ENCODE data around the gene SLC12A4. TPM values are rescaled to one million over a fixed set of nuclear protein-coding genes. Genes with fewer than 3 reads are reported as not detected.
"Not testable (repeated sequence)": the region's sequence is repeated elsewhere in the genome, so short reads cannot be mapped to it uniquely, and the experiment has no call there.

SLC12A4 gene
- total RNA-seq, 1 experiment from 2014 or later = 14.1 TPM

- no peak for DNase-seq (ENCODE audit: low spot score)
These were observed 19.2 kb upstream of the SLC12A4 start for GRCh38 chr16:67987460-67988160.

- DNase-seq (ENCODE audit: low spot score) = no peak
These were observed 18.5 kb upstream of the SLC12A4 start for GRCh38 chr16:67986949-67987348.

- DNase-seq (ENCODE audit: low spot score) = no peak
These were observed 13.7 kb upstream of the SLC12A4 start for GRCh38 chr16:67982011-67982696.

- no peak for DNase-seq (ENCODE audit: low spot score)
These were observed 11.7 kb upstream of the SLC12A4 start, which contains the start of gene DPEP3 for GRCh38 chr16:67979955-67980678. Gene DPEP3 (minus strand): TSS chr16:67980499. CDS start chr16:67980380, 119 bp downstream.

GRCh38 chr16:67977469-67978227 is 9.2 kb upstream of the SLC12A4 start:
- DNase-seq (ENCODE audit: low spot score) = no peak

GRCh38 chr16:67977005-67977404 is 8.6 kb upstream of the SLC12A4 start:
- no peak for DNase-seq (ENCODE audit: low spot score)

- DNase-seq (ENCODE audit: low spot score) = no peak
These were observed 7.8 kb upstream of the SLC12A4 start for GRCh38 chr16:67976205-67976604.

- DNase-seq (ENCODE audit: low spot score) = no peak
These were observed 7.1 kb upstream of the SLC12A4 start for GRCh38 chr16:67975321-67976105.

- DNase-seq (ENCODE audit: low spot score) = not testable (repeated sequence)
These were observed 3.8 kb upstream of the SLC12A4 start for GRCh38 chr16:67972285-67972684.

- DNase-seq (ENCODE audit: low spot score) = no peak
These were observed 2.7 kb upstream of the SLC12A4 start for GRCh38 chr16:67971111-67971510.

GRCh38 chr16:67969254-67970039 is 1.0 kb upstream of the SLC12A4 start:
- no peak for DNase-seq (ENCODE audit: low spot score)

- no peak for DNase-seq (ENCODE audit: low spot score)
These were observed 458 bp downstream of the SLC12A4 start for GRCh38 chr16:67967958-67968399.

- no peak for DNase-seq (ENCODE audit: low spot score)
These were observed 1.1 kb downstream of the SLC12A4 start for GRCh38 chr16:67967183-67967957.

- DNase-seq (ENCODE audit: low spot score) = no peak
These were observed 1.8 kb downstream of the SLC12A4 start for GRCh38 chr16:67966549-67967182.

- no peak for DNase-seq (ENCODE audit: low spot score)
These were observed 2.5 kb downstream of the SLC12A4 start for GRCh38 chr16:67965668-67966548.

- no peak for DNase-seq (ENCODE audit: low spot score)
These were observed 3.8 kb downstream of the SLC12A4 start for GRCh38 chr16:67964477-67965131.

GRCh38 chr16:67963662-67964321 is 4.6 kb downstream of the SLC12A4 start:
- no peak for DNase-seq (ENCODE audit: low spot score)

Measured in HT-29 (cell line).